Measurements from ENCODE around the gene CIAO2A.

Gene CIAO2A

DNA sequence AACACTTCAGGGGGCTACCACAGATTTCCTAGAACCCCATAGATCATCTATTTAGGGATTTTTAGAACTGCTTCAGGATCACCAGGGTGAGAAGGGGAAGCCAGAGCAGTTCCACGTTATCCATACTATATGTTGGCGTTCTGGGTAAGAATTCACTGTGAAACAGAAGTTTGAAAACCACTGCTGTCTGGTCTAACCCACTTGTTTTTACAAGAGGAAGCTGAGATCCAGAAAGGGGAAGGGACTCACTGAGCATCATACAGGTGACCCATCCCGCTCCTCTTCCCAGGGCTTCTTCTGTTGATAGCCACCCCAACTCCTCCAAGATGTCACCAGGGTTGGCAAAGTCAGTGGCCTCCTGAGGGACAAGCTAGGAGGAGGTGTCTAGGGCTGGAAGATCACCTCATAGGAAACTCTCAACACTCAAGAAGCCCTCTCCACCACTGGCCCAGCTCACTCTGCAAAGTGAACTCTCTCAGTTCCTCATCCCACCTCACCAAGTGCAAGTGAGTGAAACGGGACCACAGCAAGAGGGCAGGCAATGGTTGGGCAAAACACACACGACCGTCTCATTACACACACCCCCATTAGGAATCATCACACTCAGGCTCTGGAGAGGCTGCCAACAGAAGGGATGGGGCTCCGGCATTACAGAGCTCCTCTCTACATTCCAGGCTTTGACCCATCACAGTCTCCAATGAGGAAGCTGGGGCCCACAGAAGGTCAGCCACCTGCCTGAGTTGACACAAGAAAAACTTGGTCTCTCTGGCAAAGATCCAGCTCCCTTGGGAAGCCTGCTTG lies 49.1 kb downstream of the CIAO2A start:
- Histone ChIP-seq H3K27ac (ENCODE audit: insufficient read depth in 1 of 2, low read depth in 1 of 2, low read length in 2 of 2, poor library complexity in 1 of 2, severe bottlenecking in 2 of 2) (no peak overlapping the region), H3K4me1 (ENCODE audit: control extremely low read depth in 1 of 4, control insufficient read depth in 4 of 4, insufficient read depth in 4 of 4, low read length in 3 of 4) (peaks cover 7 to 39% (median 23%) of the 10 kb centered on the region in 4 experiments), H3K9me3 (ENCODE audit: control extremely low read depth in 1 of 5, control insufficient read depth in 4 of 5, insufficient read depth in 2 of 5, low read depth in 1 of 5, low read length in 4 of 5) (no peaks in the 10 kb centered on the region), H3K36me3 (ENCODE audit: control insufficient read depth in 4 of 4, insufficient read depth in 4 of 4, low read length in 3 of 4) (no peaks in the 10 kb centered on the region), H3K27me3 (replicated peaks in 2 of 5; ENCODE audit: control insufficient read depth in 4 of 5, insufficient read depth in 5 of 5, low read length in 4 of 5) (peaks cover 0 to 7% (median 6%) of the 10 kb centered on the region in 5 experiments), H3K4me3 (ENCODE audit: control insufficient read depth in 1 of 7, extremely low read depth in 1 of 7, insufficient read depth in 4 of 7, low read depth in 2 of 7, low read length in 6 of 7) (no peak overlapping the region)
- ChIA-PET POLR2A (interaction anchor here (0.6 kb wide), 1 partner anchor 930 kb away, joined by 4 read pairs; no protein-coding TSS in a partner anchor), CTCF (interaction anchor here (0.6 to 3.1 kb wide), 8 partner anchors 14 to 292 kb away, joined by 3 to 8 read pairs (median 5); no protein-coding TSS in a partner anchor)
- 70% methylated on average over 3 of the region's 7 CpGs for WGBS (ENCODE audit: insufficient coverage)
- DNase-seq, result peak in 2 of 3 donors; percentile 57 to 60

- Histone ChIP-seq H3K36me3 (ENCODE audit: control insufficient read depth in 4 of 4, insufficient read depth in 4 of 4, low read length in 3 of 4) (no peaks in the 10 kb centered on the region), H3K4me1 (ENCODE audit: control extremely low read depth in 1 of 4, control insufficient read depth in 4 of 4, insufficient read depth in 4 of 4, low read length in 3 of 4) (peaks cover 0 to 12% (median 1%) of the 10 kb centered on the region in 4 experiments), H3K27me3 (replicated peaks in 2 of 5; ENCODE audit: control insufficient read depth in 4 of 5, insufficient read depth in 5 of 5, low read length in 4 of 5) (no peaks in the 10 kb centered on the region), H3K4me3 (ENCODE audit: control insufficient read depth in 1 of 7, extremely low read depth in 1 of 7, insufficient read depth in 4 of 7, low read depth in 2 of 7, low read length in 6 of 7) (no peak overlapping the region), H3K27ac (ENCODE audit: insufficient read depth in 1 of 2, low read depth in 1 of 2, low read length in 2 of 2, poor library complexity in 1 of 2, severe bottlenecking in 2 of 2) (no peak overlapping the region), H3K9me3 (ENCODE audit: control extremely low read depth in 1 of 5, control insufficient read depth in 4 of 5, insufficient read depth in 2 of 5, low read depth in 1 of 5, low read length in 4 of 5) (no peaks in the 10 kb centered on the region)
- ChIA-PET CTCF (interaction anchor here (1.1 to 2.5 kb wide), 4 partner anchors 11 to 287 kb away, joined by 3 to 9 read pairs (median 6); no protein-coding TSS in a partner anchor), POLR2A (interaction anchor here (0.7 kb wide), 1 partner anchor 286 kb away, joined by 3 read pairs; no protein-coding TSS in a partner anchor)
- 100% methylated on average over 2 of the region's 4 CpGs for WGBS (ENCODE audit: insufficient coverage)
- no peak for DNase-seq
Observed at GRCh38 chr15:64038878-64039610, 54.6 kb downstream of the CIAO2A start.

- POLR2A ChIA-PET, result interaction anchor here (0.6 kb wide), 1 partner anchor 323 kb away, joined by 5 read pairs; no protein-coding TSS in a partner anchor
- CTCF ChIA-PET, result no interaction called here
- Histone ChIP-seq H3K4me3 (ENCODE audit: control insufficient read depth in 1 of 7, extremely low read depth in 1 of 7, insufficient read depth in 4 of 7, low read depth in 2 of 7, low read length in 6 of 7) (no peak overlapping the region), H3K4me1 (ENCODE audit: control extremely low read depth in 1 of 4, control insufficient read depth in 4 of 4, insufficient read depth in 4 of 4, low read length in 3 of 4) (peaks cover 0 to 7% (median 0%) of the 10 kb centered on the region in 4 experiments), H3K9me3 (ENCODE audit: control extremely low read depth in 1 of 5, control insufficient read depth in 4 of 5, insufficient read depth in 2 of 5, low read depth in 1 of 5, low read length in 4 of 5) (no peaks in the 10 kb centered on the region), H3K27ac (ENCODE audit: insufficient read depth in 1 of 2, low read depth in 1 of 2, low read length in 2 of 2, poor library complexity in 1 of 2, severe bottlenecking in 2 of 2) (no peak overlapping the region), H3K36me3 (ENCODE audit: control insufficient read depth in 4 of 4, insufficient read depth in 4 of 4, low read length in 3 of 4) (no peaks in the 10 kb centered on the region), H3K27me3 (replicated peaks in 2 of 5; ENCODE audit: control insufficient read depth in 4 of 5, insufficient read depth in 5 of 5, low read length in 4 of 5) (no peaks in the 10 kb centered on the region)
- WGBS (ENCODE audit: insufficient coverage), result 86% methylated on average over 1 of the region's 2 CpGs
- no peak for DNase-seq
Observed at GRCh38 chr15:64037966-64038365, 55.7 kb downstream of the CIAO2A start.

GRCh38 chr15:64037116-64037515 lies 56.5 kb downstream of the CIAO2A start:
- H3K9me3 ChIP-seq (ENCODE audit: control extremely low read depth in 1 of 5, control insufficient read depth in 4 of 5, insufficient read depth in 2 of 5, low read depth in 1 of 5, low read length in 4 of 5), result no peaks in the 10 kb centered on the region
- H3K27me3 ChIP-seq (replicated peaks in 2 of 5; ENCODE audit: control insufficient read depth in 4 of 5, insufficient read depth in 5 of 5, low read length in 4 of 5), result no peaks in the 10 kb centered on the region
- no peak overlapping the region for H3K4me3 ChIP-seq (ENCODE audit: control insufficient read depth in 1 of 7, extremely low read depth in 1 of 7, insufficient read depth in 4 of 7, low read depth in 2 of 7, low read length in 6 of 7)
- 100% methylated on average over 3 of the region's 3 CpGs for WGBS (ENCODE audit: insufficient coverage)
- ChIA-PET CTCF (interaction anchor here (1.2 to 2.0 kb wide), 3 partner anchors 12 to 142 kb away, joined by 3 to 7 read pairs (median 5); no protein-coding TSS in a partner anchor), POLR2A (interaction anchor here (1.0 kb wide), 1 partner anchor 9 kb away, joined by 3 read pairs; the partner anchor contains the start of gene DAPK2)
- H3K27ac ChIP-seq (ENCODE audit: insufficient read depth in 1 of 2, low read depth in 1 of 2, low read length in 2 of 2, poor library complexity in 1 of 2, severe bottlenecking in 2 of 2), result no peak overlapping the region
- H3K36me3 ChIP-seq (ENCODE audit: control insufficient read depth in 4 of 4, insufficient read depth in 4 of 4, low read length in 3 of 4), result no peaks in the 10 kb centered on the region
- peaks cover 2 to 7% (median 4%) of the 10 kb centered on the region in 4 experiments for H3K4me1 ChIP-seq (ENCODE audit: control extremely low read depth in 1 of 4, control insufficient read depth in 4 of 4, insufficient read depth in 4 of 4, low read length in 3 of 4)
- no peak for DNase-seq

- POLR2A ChIA-PET, result no interaction called here
- Histone ChIP-seq H3K27ac (ENCODE audit: insufficient read depth in 1 of 2, low read depth in 1 of 2, low read length in 2 of 2, poor library complexity in 1 of 2, severe bottlenecking in 2 of 2) (no peak overlapping the region), H3K4me3 (ENCODE audit: control insufficient read depth in 1 of 7, extremely low read depth in 1 of 7, insufficient read depth in 4 of 7, low read depth in 2 of 7, low read length in 6 of 7) (no peak overlapping the region), H3K9me3 (ENCODE audit: control extremely low read depth in 1 of 5, control insufficient read depth in 4 of 5, insufficient read depth in 2 of 5, low read depth in 1 of 5, low read length in 4 of 5) (no peaks in the 10 kb centered on the region), H3K4me1 (ENCODE audit: control extremely low read depth in 1 of 4, control insufficient read depth in 4 of 4, insufficient read depth in 4 of 4, low read length in 3 of 4) (peaks cover 2 to 7% (median 5%) of the 10 kb centered on the region in 4 experiments), H3K36me3 (ENCODE audit: control insufficient read depth in 4 of 4, insufficient read depth in 4 of 4, low read length in 3 of 4) (no peaks in the 10 kb centered on the region), H3K27me3 (replicated peaks in 2 of 5; ENCODE audit: control insufficient read depth in 4 of 5, insufficient read depth in 5 of 5, low read length in 4 of 5) (no peaks in the 10 kb centered on the region)
- DNase-seq, result no peak
- CTCF ChIA-PET, result interaction anchor here (1.4 to 2.0 kb wide), 3 partner anchors 13 to 141 kb away, joined by 3 to 7 read pairs (median 6); no protein-coding TSS in a partner anchor
- 88% methylated on average over 1 of the region's 1 CpG for WGBS (ENCODE audit: insufficient coverage)
Observed at GRCh38 chr15:64035525-64035924, 58.1 kb downstream of the CIAO2A start.

DNA sequence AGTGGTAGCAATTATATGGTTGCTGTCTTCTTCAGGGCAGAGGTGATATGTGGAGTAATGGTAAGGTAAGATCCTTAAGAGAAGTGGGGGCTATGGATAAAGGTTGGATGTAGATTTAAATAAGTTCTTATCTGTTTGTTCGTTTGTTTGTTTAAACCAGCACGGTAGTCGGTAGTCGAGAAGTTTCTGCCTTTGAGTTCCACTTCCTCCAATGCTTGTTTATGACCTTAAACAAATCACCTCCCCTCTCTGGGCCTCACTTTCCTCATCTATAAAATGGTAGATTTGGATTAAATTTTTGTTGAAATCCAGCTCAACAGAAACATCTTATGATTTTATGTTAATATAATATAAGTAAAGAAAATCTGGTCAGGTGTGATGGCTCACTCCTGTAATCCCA lies 59.1 kb downstream of the CIAO2A start:
- DNase-seq, result no peak
- H3K27ac ChIP-seq (ENCODE audit: insufficient read depth in 1 of 2, low read depth in 1 of 2, low read length in 2 of 2, poor library complexity in 1 of 2, severe bottlenecking in 2 of 2), result no peak overlapping the region
- no peaks in the 10 kb centered on the region for H3K27me3 ChIP-seq (replicated peaks in 2 of 5; ENCODE audit: control insufficient read depth in 4 of 5, insufficient read depth in 5 of 5, low read length in 4 of 5)
- H3K4me3 ChIP-seq (ENCODE audit: control insufficient read depth in 1 of 7, extremely low read depth in 1 of 7, insufficient read depth in 4 of 7, low read depth in 2 of 7, low read length in 6 of 7), result no peak overlapping the region
- no peaks in the 10 kb centered on the region for H3K9me3 ChIP-seq (ENCODE audit: control extremely low read depth in 1 of 5, control insufficient read depth in 4 of 5, insufficient read depth in 2 of 5, low read depth in 1 of 5, low read length in 4 of 5)
- CTCF ChIA-PET, result interaction anchor here (1.0 kb wide), 1 partner anchor 27 kb away, joined by 3 read pairs; no protein-coding TSS in a partner anchor
- no peaks in the 10 kb centered on the region for H3K36me3 ChIP-seq (ENCODE audit: control insufficient read depth in 4 of 4, insufficient read depth in 4 of 4, low read length in 3 of 4)
- POLR2A ChIA-PET, result no interaction called here
- H3K4me1 ChIP-seq (ENCODE audit: control extremely low read depth in 1 of 4, control insufficient read depth in 4 of 4, insufficient read depth in 4 of 4, low read length in 3 of 4), result peaks cover 2 to 7% (median 5%) of the 10 kb centered on the region in 4 experiments
- WGBS (ENCODE audit: insufficient coverage), result no CpG with 5 or more reads among the region's 4 CpGs
